AML-193 (cell line): ENCODE measurements around the gene ATE1.
"Not testable (repeated sequence)": the region's sequence is repeated elsewhere in the genome, so short reads cannot be mapped to it uniquely, and the experiment has no call there.

Source experiments
- DNase-seq, 2 experiments: peaks; one replicate each; lab custom pipeline; 2025; lab: John Stamatoyannopoulos, UW

The ATE1 gene

DNA sequence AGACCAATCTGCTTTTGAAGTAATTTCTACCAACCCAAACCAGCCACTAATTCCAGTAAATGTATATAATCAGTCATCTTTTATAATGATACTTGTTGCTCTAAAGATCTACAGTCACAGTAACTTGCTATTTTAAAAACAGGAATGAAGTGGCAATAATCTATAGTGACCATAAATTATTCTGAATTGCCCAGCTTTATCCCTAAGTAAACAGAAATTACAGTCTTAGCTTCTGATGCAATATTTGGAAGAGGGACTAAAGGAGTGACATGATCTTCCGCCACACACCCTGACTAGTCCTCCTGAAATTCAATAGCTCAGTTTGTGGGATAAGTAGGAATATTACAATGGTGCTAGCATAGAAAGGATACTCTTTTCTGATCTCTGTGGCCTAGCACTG is 96.1 kb downstream of the ATE1 start:
- no peak for DNase-seq

DNA sequence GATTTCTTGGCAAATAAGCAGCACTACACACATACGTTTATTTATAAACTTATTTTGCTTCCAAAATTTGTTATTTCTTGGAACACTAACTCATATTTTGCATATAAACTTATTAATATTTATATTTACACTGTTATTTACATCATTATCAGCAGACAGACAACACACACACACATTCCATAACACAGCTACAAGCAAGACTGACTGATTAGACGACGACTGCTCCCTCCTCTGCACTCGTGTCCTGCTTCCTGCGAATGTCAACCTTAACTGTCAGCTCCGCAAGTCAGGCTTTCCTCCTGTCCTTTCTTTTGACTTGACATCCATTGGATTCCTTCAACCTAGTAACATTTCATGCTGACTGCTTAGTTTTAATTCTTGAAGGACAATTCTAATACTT is 96.6 kb downstream of the ATE1 start:
- no peak for DNase-seq

DNA sequence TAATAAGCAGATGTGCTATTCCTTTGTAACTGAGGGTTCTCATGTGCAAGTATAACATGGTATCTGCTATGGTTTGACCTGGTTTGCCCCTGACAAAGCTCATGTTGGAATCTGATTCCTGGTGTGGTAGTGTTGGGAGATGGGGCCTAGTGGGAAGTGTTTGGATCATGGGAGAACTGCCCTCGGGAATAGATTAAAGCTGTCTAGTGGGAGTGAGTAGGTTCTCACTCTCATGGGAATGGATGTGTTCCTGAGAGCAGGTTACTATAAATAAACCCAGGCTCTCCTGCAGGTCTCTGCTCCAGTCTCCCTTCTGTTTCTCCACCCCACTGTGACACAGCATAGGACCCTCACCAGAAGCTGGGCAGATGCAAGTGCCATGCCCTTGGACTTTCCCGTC is 97.7 kb downstream of the ATE1 start:
- no peak for DNase-seq

DNA sequence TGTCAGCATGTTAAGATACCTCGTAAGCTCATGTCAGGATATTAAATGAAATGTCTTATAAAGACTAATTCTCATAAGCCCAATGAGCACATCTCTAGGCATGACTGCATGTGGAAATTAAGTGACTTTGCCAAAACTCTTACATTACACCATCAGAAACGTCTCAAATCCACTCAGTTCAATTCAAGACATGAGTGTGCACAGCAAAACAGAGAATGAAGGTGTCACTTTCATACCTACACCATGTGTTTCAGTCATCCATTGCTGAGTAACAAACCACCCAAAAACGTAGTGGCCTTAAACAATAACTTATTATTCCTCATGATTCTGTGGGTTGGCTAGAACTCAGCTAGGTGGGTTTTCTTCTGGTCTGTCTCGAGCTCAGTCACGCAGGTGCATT is 99.8 kb downstream of the ATE1 start:
- DNase-seq = no peak

DNA sequence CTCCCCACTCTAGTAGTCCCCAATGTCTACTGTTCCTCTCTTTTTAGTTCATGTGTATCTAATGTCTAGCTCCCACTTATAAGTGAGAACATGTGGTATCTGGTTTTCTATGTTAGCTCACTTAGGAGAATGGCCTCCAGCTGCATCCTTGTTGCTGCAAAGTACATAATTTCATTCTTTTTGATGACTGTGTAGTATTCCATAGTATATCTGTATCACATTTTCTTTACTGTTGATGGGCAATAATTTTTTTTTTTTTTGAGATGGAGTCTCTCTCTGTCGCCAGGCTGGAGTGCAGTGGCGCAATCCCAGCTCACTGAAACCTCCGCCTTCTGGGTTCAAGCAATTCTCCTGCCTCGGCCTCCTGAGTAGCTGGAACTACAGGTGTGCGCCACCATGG is 101.1 kb downstream of the ATE1 start:
- DNase-seq = not testable (repeated sequence)

DNA sequence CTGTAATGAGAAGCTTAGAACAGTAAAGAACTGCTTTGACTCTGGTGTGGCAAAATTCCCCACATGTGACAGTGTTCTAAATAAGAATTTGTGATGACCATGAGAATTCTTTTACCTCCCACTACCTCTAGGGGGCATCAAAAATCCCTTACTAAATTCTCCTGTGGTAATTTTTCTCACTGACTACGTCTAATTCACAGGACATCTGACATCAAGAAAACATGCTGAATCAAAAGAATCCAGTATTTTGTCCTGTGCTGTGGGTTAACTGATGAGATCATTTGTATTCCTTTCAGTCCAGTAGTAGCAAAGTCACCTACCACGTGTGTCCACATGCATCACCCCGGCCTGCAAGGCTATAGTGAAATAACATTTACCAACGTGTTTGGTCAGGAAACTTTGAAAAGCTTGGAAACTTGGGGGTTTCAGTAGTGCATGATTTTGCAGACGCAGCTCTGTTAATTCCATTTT is 103.8 kb downstream of the ATE1 start:
- DNase-seq = peak; percentile 28 to 46

DNA sequence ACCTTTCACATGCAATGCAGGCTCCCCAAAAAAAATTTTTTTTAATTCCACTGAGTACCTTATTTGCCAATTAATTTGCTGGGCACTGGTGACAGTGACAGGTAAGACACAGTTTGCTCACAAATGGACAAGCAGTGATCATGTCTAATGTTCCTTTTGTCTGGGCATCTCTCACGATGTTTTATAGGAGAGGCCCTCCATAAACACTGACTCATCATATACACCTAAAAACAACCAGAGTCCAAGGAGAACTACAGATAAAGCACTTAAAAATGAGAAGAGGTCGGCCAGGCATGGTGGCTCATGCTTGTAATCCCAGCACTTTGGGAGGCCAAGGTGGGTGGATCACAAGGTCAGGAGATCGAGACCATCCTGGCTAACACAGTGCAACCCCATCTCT is 105.1 kb downstream of the ATE1 start:
- no peak for DNase-seq

DNA sequence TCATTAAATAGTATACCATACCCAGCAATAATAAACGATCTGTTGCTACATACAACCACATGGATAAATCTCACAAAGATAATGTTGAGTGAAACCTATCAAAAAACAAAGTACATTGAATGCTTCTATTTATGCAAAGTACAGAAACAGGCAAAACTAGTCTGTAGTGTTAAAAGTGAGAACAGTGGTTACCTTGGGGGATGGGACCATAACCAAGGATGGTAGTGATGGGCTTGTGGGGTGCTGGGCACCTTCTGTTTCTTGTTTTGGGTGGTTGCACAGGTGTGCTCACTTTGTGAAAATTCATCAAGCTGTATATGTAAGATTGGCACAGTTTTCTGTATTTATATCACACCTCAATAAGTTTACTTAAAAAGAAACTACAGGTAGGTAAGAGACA is 105.7 kb downstream of the ATE1 start:
- no peak for DNase-seq

DNA sequence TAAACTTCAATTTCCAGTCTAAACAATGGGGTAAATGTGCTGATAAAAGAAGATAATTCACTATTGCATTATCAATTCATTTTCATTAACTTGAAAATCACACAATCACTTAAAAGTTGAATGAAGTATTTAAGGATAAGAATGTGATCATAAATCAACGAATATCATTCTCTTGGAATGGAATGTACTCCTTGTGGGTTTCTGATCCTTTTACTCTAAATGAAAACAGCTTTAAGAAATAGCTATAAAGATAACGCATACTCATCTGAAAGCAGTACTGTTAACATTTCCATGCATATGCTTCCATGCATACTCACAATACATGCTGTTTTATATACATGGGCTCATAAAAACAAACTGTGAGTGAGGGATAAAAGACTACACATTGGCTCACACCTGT is 108.8 kb downstream of the ATE1 start:
- DNase-seq = no peak

DNA sequence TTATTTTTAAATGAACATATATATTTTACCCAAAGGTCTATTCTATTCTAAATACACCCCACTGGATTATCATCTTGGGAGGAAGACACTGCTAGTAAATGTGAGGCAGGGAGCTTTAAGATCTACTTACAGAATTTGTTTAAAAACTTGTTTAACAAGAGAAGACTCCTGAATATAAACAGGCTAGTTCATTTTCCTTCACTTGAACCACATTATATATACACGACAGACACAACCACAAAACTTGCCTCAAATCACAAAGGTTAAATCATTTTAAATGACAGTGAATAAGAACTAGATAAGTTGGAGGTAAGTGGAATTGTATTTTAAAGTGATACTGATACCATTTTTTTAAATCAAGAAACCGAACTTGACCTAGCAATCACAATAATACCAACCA is 109.2 kb downstream of the ATE1 start:
- DNase-seq = no peak

DNA sequence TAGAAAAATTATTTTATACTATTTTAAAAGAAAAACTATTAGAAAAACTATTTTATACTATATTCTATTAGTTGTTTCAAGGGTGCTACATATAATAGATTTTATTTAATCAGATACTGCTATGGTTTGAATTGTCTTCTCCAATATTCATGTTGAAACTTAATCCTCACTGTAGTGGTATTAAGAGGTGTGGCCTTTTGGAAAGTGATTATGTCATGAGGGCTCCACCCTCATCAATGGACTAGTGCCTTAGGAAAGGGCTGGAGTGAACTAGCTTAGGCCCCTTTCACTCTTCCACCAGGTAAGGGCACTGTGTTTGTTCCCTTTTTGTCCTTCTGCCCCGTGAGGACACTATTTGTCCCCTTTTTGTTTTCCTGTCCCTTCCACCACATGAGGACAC is 111.6 kb downstream of the ATE1 start:
- no peak for DNase-seq

DNA sequence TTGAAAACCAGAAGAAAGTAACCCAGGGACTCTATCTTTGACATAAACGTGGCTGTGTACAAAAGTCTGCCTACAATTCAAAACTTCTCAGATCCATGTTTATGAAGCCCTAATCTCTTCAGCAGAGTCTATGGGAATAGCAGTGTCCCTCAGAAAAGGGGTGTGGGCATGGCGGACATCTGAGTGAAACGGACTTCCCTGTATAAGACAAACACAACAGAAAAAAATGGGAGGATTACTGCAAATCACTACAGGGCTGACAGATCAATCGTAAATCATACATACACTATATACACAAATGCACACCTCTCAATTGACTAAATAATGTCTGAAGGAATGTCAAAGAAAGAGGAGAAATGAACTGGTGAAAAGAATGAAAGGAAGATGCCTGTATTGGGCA is 114.0 kb downstream of the ATE1 start:
- DNase-seq = no peak

DNA sequence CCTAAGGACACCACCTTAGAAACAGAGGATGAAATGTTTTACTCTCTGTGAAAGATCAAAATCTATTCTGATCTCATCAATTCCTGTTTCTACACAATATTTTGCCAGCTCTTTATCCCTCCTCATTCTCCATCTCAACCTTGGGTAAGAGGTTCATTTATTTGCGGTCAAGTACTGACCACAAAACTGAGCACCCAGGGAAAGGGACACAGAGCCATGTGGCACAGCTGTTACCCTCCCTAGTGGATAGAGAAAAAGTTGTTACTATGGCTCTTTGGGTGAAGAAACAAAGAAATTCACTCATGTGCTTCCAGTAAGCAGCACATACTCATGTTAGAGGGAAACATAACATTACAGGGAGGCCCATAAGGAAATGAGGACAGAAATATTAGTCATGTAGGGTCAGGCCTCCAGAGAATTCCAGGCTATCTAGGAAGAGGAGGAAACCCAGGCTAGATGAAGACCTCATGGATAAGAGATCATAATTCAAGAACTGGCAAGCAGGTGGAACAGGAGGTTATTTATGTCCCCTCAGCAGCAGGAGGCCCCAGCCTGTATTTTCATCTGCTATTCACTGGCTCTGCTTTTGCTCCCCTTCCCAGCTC is 114.5 kb downstream of the ATE1 start:
- DNase-seq = no peak

DNA sequence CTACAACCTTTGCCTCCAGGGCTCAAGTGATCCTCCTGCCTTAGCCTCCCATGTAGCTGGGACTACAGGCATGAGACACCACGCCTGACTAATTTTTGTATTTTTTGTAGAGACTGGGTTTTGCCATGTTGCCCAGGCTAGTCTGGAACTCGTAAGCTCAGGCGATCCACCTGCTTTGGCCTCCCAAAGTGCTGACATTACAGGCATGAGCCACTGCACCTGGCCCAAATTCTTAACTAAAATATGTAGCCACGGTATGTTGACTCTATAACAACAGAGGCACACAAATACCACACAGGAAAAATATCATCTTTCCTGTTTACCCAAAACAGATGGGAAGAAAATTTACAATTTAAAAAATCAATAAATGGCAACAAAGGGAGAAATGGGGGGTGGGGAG is 115.8 kb downstream of the ATE1 start:
- no peak for DNase-seq

DNA sequence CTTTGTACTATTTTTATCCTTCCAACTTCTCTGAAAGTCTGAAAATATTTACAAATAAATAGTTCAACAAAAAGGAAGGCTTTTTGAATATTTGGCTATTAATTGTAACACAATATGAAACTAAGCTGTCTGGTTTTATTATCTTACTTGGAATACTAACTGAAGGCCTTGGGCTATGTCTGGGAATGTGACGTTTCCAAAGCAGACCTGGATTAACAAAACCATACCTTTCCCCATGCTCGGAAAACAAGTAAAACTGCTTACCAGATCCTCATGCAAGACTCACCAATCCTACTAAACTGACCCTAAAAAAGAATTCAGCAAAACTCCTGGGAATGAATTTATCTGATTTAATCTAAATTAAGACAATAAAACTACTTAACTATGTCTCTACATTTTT is 116.4 kb downstream of the ATE1 start:
- no peak for DNase-seq

DNA sequence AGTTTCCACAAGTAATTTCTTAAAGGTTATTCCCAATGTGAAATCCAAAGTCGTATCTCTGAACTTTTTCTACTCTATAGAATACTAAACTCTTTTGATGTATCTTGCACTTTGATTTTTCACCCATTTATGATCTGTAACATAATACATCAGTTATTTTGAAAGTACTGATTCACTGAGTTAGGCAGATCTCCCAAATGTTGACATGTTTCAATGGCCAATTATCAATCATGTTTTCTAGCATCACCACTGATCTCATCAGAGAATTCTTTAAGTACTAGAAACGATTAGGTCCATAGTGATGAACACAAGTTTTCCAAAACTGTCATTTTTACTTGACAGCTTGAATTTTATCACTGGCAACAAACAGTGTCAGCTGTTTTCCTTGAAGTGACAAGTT is 119.0 kb downstream of the ATE1 start:
- DNase-seq = no peak

DNA sequence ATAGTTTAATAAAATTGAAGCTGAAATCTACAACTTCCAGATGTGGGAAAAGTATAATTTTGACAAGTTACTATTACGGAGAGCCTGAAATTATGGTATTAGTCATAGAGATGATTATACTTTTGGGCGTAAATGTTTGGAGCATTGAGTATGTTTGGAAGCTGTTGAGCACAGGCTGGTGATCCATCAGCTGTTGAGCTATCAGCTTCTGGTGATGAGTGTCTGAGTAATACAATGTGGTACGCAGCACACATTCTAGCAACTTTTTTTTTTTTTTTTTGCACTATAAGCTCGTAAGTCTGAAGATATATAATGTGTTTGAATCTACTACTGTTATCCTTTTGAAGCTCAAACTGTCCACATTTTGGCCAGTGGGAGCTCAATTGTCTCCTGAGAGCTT is 123.4 kb downstream of the ATE1 start:
- DNase-seq = no peak

DNA sequence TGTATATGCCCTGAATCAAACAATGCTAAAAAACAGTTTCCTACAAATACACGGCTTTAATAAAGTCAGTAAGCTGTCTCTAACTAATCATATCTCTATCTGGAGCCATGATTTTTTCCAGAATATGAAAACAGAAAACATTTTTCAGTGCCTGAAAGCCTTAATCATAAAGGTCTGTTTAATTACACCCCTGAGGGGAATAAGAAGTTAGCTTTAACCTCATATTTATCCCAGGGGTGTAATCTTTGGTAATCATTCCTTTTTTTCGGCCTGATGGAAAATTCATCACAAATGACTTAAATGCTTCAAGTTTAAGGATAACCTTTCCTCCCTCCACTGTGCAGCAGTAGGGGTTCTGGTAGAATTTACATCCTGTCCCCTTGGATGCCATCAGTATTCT is 124.2 kb downstream of the ATE1 start:
- no peak for DNase-seq

DNA sequence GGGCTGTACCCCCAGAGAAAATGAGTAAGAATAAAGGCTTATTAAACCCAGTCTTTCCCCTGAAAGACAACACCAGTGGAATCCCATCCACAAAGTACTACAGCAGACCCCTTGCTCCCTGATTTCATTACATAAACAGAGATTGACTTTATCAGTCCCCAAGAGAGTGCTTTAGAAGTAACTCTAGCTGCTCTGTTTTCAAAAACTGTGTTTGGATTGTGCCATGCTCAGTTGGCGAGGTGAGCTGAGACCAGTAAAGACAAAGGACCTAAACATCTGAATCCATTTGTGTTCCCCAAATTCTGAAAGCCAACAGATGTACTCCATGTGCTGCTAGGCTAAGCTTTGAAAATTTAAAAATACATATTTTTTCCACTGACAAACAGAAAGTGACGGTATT is 127.0 kb downstream of the ATE1 start:
- DNase-seq = no peak

DNA sequence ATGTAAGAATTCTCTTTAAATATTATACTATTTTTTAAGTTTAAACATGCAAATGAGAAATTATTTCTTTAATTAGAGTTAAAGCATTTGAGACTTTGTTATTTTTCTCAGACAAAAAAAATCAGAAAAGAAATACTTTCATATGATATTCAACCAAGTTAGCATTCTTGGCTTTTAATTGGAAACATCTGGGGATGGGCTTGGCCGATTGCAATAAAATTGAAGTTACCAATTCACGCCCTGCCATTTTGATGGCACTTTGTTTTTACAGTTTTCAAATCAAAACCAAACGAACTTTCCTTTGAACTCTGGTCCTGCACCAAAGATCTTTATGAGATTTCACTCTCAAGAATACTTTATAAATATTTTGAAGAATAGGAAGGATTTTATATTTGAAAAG is 127.7 kb downstream of the ATE1 start:
- DNase-seq = no peak

DNA sequence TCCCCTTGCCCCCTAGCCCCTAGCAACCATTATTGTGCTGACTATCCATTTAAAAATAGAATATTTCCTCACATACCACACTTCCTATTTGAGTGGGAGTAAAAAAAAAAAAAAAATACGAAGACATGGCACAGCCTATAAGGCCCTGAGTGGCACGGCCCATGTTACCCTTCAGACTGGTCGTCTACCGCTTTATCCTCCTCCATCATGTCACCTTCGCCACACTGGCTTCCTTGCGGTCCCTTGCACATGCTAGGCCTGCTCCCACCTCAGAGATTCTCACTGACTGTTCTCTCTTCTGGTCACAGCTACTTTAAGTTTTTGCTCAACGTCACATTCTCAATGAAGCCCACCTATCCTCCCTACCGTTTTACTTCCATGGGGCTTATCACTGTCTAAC is 130.3 kb downstream of the ATE1 start:
- no peak for DNase-seq

DNA sequence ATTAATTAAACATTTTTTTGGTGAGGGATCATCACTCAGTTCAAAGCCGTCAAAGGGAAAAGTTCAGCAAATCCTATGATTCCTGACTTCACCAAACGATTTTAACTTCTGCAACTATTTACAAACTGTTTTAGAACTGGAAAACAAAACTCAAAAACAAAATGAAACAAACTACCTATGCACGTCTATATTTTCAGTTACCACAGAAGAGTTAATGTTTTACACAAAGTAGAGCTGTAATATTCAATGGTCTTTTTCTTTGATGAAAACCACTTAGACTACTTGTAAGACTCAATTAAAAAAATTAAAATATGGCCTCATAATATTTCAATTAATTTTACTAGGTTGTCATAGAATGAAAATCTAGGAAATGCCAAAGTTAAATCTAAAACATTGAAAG is 131.5 kb downstream of the ATE1 start:
- no peak for DNase-seq

DNA sequence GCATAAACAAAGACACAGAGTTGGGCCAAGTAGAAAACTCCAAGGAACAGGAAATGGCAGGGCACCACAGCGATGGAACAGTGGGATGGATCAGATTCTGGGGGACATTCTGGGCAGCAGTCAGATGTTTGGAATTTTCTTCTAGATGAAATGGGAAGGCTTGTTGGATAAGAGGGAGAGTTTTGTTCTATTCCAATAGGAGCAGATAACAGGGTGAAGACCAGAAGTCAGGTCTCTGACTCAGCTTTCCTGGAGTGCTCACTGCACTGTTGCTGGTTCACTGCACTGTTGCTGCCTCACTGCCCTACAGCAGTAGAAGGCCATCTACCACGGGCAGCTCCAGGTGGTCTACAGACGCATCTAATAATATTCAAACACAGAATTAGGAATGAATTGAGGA is 135.6 kb downstream of the ATE1 start:
- DNase-seq = no peak

DNA sequence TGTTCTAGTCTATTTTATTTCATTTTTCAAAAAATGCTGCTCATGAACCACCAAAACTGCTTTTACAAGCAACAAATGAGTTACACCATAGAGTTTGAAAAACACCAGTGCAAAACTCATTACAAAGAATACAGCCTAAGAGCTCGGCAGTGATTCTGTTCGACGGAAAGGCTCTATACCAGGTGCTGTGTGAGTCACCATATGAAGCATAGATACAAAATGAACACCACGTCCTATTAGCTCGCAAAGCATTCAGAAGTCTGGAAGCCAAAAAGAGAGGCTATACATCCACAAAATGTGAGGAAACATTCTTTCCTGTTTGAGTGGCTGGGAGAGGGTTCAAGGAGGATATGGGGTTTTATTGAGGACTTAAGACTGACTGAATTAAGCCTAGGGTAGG is 136.1 kb downstream of the ATE1 start:
- no peak for DNase-seq

DNA sequence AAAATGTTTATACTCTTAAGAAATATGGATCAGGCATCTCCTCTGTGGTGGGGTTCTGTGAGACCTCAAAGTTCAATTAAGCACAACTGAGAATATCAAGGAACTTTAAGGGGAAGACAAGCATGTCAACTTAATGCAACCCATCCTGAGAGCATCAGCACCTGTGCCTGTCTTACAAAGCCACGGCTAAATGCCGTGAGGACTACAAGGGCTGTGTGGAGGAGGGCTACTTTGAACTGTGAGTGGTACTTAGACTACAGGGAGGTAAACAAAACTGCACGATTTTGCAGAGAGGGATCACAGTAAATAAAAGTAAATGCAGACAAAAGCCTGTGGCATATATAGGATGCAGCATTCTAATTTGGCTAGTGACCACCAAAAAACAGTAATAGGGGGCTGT is 139.1 kb downstream of the ATE1 start:
- DNase-seq = no peak
